Calu3 (cell line): Measurements from ENCODE around the gene PHACTR4. TPM values are rescaled to one million over a fixed set of nuclear protein-coding genes. Genes with fewer than 3 reads are reported as not detected.
"Not testable (repeated sequence)": the region's sequence is repeated elsewhere in the genome, so short reads cannot be mapped to it uniquely, and the experiment has no call there.

Experiments used
- BruUV-seq: library from RNA; stranded (reverse); fragments of 400-500 nt; replicated peaks from 2 replicates; lab custom pipeline; 2021; lab: Mats Ljungman, UMichigan
- CTCF ChIA-PET: fragments of 300-600 bp; sonication (Branson Sonifier 250); formaldehyde crosslinking; loops from one replicate; lab custom pipeline; 2022; ENCODE audit warnings: antibody characterized with exemption; lab: Charles Lee
- DNase-seq: peaks from one replicate; pipeline ENCODE4 v3.0.0; 2022
- H3K27ac Mint-ChIP-seq: one replicate; pipeline ENCODE4 v1.8.0; 2022; ENCODE audit warnings: mixed read lengths; ENCODE audit not compliant: unreplicated experiment
- H3K27me3 Mint-ChIP-seq: one replicate; pipeline ENCODE4 v1.8.0; 2022; ENCODE audit warnings: mixed read lengths; ENCODE audit not compliant: unreplicated experiment
- H3K36me3 Mint-ChIP-seq: one replicate; pipeline ENCODE4 v1.8.0; 2022; ENCODE audit warnings: mild to moderate bottlenecking, moderate library complexity, mixed read lengths; ENCODE audit not compliant: insufficient read depth, unreplicated experiment
- H3K4me1 Mint-ChIP-seq: one replicate; pipeline ENCODE4 v1.8.0; 2022; ENCODE audit warnings: mild to moderate bottlenecking, low read depth, mixed read lengths; ENCODE audit not compliant: unreplicated experiment
- H3K4me3 Mint-ChIP-seq: one replicate; pipeline ENCODE4 v1.8.0; 2022; ENCODE audit warnings: mild to moderate bottlenecking, low read depth, moderate library complexity, mixed read lengths; ENCODE audit not compliant: unreplicated experiment
- H3K9me3 Mint-ChIP-seq: one replicate; pipeline ENCODE4 v1.8.0; 2022; ENCODE audit warnings: low read depth, mixed read lengths; ENCODE audit not compliant: unreplicated experiment
- intact Hi-C: fragments of 100-400 bp; cut with micrococcal nuclease; formaldehyde crosslinking; loops from one replicate; pipeline ENCODE4 v1.10.0; 2022; ENCODE audit not compliant: unreplicated experiment
- total RNA-seq: library from RNA; stranded (reverse); gene quantifications from 2 replicates; pipeline ENCODE4 v1.2.3, GENCODE V29; 2022
- TF ChIP-seq, protein P1 (sequence below): fragments of 200-600 bp; IDR thresholded peaks from one replicate; pipeline ENCODE4 v1.8.0; 2022; ENCODE audit warnings: antibody characterized with exemption; ENCODE audit not compliant: unreplicated experiment

Gene PHACTR4
- total RNA-seq, 1 experiment from 2014 or later = 58.7 TPM

DNA sequence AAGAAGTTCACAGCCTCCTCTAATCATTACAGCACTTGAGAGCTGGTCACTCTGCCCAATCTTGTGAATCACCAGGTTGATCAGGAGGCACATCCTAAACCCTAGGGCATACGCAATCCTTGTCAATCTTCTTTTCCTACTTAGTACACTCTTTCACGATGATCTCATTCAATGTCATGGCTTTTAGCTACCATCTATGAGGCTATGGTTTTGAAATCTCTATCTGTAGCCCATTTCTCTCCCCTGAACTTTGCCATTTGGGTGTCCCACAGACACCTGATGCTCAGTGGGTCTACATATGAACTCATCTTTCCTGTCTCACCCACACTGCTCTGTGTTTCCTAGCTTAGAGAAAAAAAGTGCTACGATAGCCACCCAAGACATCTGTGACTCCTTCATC is 42.6 kb upstream of the PHACTR4 start:
- DNase-seq = no peak
- TF ChIP-seq, protein P1, sequence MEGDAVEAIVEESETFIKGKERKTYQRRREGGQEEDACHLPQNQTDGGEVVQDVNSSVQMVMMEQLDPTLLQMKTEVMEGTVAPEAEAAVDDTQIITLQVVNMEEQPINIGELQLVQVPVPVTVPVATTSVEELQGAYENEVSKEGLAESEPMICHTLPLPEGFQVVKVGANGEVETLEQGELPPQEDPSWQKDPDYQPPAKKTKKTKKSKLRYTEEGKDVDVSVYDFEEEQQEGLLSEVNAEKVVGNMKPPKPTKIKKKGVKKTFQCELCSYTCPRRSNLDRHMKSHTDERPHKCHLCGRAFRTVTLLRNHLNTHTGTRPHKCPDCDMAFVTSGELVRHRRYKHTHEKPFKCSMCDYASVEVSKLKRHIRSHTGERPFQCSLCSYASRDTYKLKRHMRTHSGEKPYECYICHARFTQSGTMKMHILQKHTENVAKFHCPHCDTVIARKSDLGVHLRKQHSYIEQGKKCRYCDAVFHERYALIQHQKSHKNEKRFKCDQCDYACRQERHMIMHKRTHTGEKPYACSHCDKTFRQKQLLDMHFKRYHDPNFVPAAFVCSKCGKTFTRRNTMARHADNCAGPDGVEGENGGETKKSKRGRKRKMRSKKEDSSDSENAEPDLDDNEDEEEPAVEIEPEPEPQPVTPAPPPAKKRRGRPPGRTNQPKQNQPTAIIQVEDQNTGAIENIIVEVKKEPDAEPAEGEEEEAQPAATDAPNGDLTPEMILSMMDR = no peak
- peaks cover 25% of the 10 kb centered on the region for H3K4me1 Mint-ChIP-seq
- peak overlapping the region; percentile 2 for H3K27ac Mint-ChIP-seq
- BruUV-seq = no TSS peak
- peaks cover 35% of the 10 kb centered on the region for H3K36me3 Mint-ChIP-seq
- no peaks in the 10 kb centered on the region for H3K9me3 Mint-ChIP-seq
- no peaks in the 10 kb centered on the region for H3K27me3 Mint-ChIP-seq
- intact Hi-C loops = no loop called here
- CTCF ChIA-PET = interaction anchor here (0.9 to 1.6 kb wide), 2 partner anchors 13 to 78 kb away, joined by 3 to 4 read pairs; no protein-coding TSS in a partner anchor
- no peak overlapping the region for H3K4me3 Mint-ChIP-seq

DNA sequence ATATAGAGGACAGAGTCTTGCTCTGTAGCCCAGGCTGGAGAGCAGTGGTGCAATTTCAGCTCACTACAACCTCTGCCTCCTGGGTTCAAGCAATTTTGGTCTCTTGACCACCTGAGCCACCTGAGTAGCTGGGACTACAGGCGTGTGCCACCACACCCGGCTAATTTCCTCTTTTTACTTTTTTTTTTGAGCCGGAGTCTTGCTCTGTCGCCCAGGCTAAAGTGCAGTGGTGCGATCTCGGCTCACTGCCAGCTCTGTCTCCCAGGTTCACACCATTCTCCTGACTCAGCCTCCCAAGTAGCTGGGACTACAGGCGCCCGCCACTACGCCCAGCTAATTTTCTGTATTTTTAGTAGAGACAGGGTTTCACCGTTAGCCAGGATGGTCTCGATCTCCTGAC is 42.1 kb upstream of the PHACTR4 start:
- H3K36me3 Mint-ChIP-seq = peaks cover 35% of the 10 kb centered on the region
- BruUV-seq, H3K27me3 Mint-ChIP-seq, H3K4me3 Mint-ChIP-seq, DNase-seq, H3K9me3 Mint-ChIP-seq, intact Hi-C loops: not testable (repeated sequence)
- CTCF ChIA-PET = interaction anchor here (0.9 to 1.6 kb wide), 2 partner anchors 14 to 78 kb away, joined by 3 to 4 read pairs; no protein-coding TSS in a partner anchor
- peak overlapping the region; percentile 2 for H3K27ac Mint-ChIP-seq
- peaks cover 25% of the 10 kb centered on the region for H3K4me1 Mint-ChIP-seq

DNA sequence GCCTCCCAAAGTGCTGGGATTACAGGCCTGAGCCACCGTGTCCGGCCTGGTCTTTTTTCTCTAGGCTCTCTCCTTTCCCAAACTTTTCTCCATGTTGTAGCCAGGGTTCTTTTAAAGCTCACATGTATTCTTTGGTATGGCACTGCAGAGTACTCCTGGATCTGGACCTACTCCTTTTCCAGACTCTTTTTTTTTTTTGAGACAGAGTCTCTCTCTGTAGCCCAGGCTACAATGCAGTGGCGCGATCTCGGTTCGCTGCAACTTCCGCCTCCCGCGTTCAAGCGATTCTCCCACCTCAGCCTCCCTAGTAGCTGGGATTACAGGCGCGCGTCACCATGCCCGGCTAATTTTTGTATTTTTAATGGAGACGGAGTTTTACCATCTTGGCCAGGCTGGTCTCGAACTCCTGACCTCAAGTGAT is 41.3 kb upstream of the PHACTR4 start:
- Mint-ChIP-seq H3K4me1 (peaks cover 24% of the 10 kb centered on the region), H3K27me3 (no peaks in the 10 kb centered on the region), H3K9me3 (no peaks in the 10 kb centered on the region), H3K27ac (peak overlapping the region; percentile 91), H3K36me3 (peaks cover 35% of the 10 kb centered on the region), H3K4me3 (peak overlapping the region; percentile 77)
- CTCF ChIA-PET = interaction anchor here (0.6 to 1.6 kb wide), 8 partner anchors 9 to 84 kb away, joined by 3 to 9 read pairs (median 4); no protein-coding TSS in a partner anchor
- BruUV-seq = TSS peak; percentile 95
- intact Hi-C loops = no loop called here
- DNase-seq = no peak
- TF ChIP-seq, protein P1 = no peak

DNA sequence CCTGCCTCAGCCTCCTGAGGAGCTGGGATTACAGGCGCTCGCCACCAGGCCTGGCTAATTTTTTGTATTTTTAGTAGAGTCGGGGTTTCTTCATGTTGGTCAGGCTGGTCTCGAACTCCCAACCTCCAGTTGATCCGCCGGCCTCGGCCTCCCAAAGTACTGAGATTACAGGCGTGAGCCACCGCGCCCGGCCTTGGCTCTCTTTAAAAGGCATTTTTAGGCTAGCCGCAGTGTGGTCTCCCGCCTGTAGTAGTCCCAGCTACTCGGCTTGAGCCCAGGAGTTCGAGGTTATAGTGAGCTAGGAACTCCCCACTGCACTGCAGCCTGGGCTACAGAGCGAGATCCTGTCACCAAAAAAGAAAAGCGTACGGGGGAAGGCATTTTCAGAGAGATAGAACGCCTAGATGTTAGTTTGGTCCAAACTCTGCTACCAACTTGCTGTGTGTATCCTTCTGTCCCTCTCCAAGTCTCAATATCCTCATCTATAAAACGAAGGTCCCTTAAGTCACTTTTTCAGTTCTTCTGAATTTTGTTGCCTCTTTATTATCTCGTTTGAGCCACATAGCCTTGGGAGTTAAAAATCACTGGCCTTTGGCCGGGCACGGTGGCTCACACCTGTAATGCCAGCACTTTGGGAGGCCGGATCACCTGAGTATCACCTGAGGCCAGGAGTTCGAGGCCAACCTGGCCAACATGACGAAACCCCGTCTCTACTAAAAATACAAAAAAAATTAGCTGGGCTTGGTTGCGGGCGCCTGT is 40.0 kb upstream of the PHACTR4 start:
- H3K27ac Mint-ChIP-seq = peak overlapping the region; percentile 91
- peak overlapping the region; percentile 77 for H3K4me3 Mint-ChIP-seq
- BruUV-seq = TSS peak; percentile 90
- TF ChIP-seq, protein P1 = no peak
- no peaks in the 10 kb centered on the region for H3K9me3 Mint-ChIP-seq
- CTCF ChIA-PET = interaction anchor here (0.5 to 1.6 kb wide), 8 partner anchors 11 to 315 kb away, joined by 3 to 9 read pairs (median 5); no protein-coding TSS in a partner anchor
- DNase-seq = peak; percentile 30
- no peaks in the 10 kb centered on the region for H3K27me3 Mint-ChIP-seq
- intact Hi-C loops = no loop called here
- peaks cover 11% of the 10 kb centered on the region for H3K4me1 Mint-ChIP-seq
- H3K36me3 Mint-ChIP-seq = peaks cover 37% of the 10 kb centered on the region
